Measurements from ENCODE around the gene RITA1.

The RITA1 gene

GRCh38 chr12:113237748-113238147 is 52.2 kb downstream of the RITA1 start:
- H3K4me3 ChIP-seq, result no peak overlapping the region
- H3K27ac ChIP-seq, result peak overlapping the region in 7 of 21 experiments; percentile 7 to 75 (median 33)

- Histone ChIP-seq H3K4me3 (no peak overlapping the region), H3K27ac (peak overlapping the region in 11 of 21 experiments; percentile 11 to 75 (median 49))
Observed at GRCh38 chr12:113238309-113238708, 52.8 kb downstream of the RITA1 start.

GRCh38 chr12:113239288-113239771 is 53.8 kb downstream of the RITA1 start:
- Histone ChIP-seq H3K4me3 (no peak overlapping the region), H3K27ac (peak overlapping the region in 18 of 21 experiments; percentile 6 to 79 (median 52))

GRCh38 chr12:113239811-113240331 is 54.4 kb downstream of the RITA1 start:
- peak overlapping the region in 17 of 21 experiments; percentile 5 to 79 (median 53) for H3K27ac ChIP-seq
- no peak overlapping the region for H3K4me3 ChIP-seq

DNA sequence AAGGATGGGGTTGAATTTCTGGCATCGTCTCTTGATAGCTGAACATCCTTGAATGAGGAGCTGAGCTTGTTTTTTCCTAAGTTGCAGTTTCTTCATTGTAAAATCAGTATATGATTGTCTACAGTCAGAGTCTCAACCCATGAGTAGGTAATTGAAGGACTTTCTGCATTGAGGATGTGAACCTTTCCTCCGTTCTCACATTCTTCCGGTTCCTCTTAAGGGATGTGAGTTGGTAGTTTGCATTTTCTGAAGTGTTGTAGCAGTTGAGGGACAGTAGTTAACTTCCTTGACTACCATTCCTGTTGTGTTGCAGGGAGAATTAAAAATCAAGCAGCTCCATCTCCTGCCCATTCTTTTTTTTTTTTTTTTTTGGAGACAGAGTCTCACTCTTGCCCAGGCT is 54.9 kb downstream of the RITA1 start:
- H3K4me3 ChIP-seq, result no peak overlapping the region
- peak overlapping the region in 14 of 21 experiments; percentile 53 to 83 (median 75) for H3K27ac ChIP-seq

DNA sequence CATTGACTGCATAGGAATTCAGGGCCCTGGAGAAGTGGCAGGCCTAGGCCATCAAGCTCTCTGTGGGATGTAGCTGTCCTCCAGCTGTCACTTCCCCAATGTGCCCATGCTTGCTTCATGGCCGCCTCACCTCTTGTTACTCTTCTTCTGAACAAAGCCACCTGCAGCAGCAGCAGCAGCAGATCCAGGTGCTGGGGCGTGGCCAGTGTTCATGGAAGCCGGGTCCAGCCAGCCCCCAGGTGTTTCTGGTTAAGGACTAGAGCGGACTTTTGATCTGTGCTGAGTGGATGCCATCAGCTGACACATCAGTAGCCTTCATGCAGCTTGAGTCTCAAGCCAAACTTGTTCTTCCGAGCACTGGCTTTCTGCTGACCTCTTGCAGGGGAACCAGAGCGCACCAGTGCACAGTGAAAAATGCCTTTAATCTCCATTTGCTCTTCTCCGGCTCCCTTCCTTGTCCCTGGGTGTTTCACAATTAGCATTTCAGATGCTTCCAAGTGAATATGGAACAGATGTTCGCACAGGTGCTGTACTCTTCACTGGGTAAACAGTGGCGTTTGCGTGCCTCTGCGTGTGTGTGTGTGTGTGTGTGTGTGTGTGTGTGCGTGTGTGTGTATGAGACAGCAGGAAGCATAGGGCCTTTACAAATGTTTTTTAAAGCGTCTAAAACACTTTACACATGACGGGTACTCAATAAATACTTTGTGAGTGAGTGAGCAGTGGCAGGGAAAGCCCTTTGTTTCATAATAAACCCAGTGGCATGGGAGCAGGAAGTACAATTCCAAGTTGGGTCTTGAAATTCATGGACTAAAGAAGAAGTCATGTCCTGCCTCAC is 55.9 kb downstream of the RITA1 start:
- Histone ChIP-seq H3K27ac (peak overlapping the region in 20 of 21 experiments; percentile 32 to 83 (median 74)), H3K4me3 (no peak overlapping the region)
